Epithelial cell of prostate (primary cell): ENCODE measurements around the gene MREG.
A peak's percentile ranks its signal among the peaks of the same experiment; 100 is the strongest.
"Not testable (repeated sequence)": the region's sequence is repeated elsewhere in the genome, so short reads cannot be mapped to it uniquely, and the experiment has no call there.

Experiments
- DNase-seq: peaks from one replicate; pipeline ENCODE4 v3.0.0-alpha.2; 2011; ENCODE audit warnings: low read depth, low spot score
- H3K27ac ChIP-seq: fragments of 450-650 bp; 2 replicates; pipeline ENCODE4 v1.5.1; 2017; ENCODE audit warnings: mild to moderate bottlenecking

MREG gene

DNA sequence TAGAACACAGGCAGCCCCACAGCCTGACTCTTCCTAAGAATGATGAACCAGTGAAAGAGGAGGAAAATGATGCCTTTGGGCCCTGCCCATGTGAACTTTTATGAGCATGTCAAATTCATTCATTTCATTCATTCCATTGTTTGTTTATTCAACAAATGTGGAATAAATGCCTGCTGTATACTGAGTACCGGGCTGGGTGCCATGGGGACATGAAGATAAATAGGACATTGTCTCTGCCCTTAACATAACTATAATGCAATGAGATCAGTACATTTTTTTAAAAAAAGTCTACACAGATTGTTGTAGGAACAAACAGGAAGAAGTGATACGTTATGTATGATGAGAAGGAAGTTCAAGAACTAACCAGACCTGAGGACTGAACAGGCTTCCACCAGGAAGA lies 14.7 kb downstream of the MREG start:
- no peak overlapping the region for H3K27ac ChIP-seq
- DNase-seq, result no peak

DNA sequence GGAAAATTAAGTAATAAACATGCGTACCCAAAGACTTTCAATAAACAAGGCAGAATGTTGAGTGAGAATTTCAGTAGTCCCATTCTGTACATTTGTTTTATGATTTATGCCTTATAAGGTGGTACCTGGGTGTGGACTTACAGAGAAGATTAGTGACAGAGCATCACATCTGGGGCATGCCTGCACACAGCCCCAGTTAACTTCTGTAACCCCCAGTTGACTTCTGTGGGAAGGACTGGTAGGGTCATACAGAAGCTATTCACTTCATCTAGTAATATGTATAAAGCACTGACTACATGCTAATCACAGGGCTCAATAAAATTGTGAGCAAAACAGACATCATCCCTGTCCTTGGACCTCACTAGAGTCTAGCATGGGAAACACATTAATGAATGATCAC lies 16.1 kb downstream of the MREG start:
- no peak overlapping the region for H3K27ac ChIP-seq
- DNase-seq, result no peak

DNA sequence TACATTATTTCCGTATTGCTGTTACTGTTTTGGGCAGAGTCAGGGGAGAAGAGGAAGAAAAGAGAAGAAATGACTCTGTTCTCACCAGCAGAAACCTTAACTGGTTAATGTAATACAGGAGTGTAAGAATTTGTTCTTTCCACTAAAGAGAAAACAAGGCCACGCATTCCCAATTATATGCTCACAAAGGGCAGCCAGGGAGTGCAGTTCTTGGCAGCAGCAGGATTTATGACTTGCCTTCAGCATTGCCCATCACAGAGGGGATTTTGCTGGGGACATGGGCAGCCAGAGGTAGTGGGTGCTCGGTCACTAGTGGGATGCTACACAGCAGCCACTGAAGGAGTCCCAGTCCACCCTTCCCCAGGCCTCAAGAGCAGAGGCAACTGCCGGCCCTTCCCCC lies 18.4 kb downstream of the MREG start:
- no peak overlapping the region for H3K27ac ChIP-seq
- no peak for DNase-seq

DNA sequence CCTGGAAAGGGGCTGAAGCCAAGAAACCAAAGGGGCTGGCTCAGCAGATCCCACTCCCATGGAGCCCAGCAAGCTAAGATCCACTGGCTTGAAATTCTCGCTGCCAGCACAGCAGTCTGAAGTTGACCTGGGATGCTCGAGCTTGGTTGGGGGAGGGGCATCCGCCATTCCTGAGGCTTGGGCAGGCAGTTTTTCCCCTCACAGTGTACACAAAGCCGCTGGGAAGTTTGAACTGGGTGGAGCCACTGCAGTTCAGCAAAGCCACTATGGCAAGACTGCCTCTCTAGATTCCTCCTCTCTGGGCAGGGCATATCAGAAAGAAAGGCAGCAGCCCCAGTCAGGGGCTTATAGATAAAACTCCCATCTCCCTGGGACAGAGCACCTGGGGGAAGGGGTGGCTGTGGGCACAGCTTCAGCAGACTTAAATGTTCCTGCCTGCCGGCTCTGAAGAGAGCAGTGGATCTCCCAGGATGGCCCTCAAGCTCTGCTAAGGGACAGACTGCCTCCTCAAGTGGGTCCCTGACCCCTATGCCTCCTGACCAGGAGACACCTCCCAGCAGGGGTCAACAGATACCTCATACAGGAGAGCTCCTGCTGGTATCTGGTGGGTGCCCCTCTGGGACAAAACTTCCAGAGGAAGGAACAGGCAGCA lies 24.7 kb downstream of the MREG start:
- not testable (repeated sequence) for DNase-seq, H3K27ac ChIP-seq

DNA sequence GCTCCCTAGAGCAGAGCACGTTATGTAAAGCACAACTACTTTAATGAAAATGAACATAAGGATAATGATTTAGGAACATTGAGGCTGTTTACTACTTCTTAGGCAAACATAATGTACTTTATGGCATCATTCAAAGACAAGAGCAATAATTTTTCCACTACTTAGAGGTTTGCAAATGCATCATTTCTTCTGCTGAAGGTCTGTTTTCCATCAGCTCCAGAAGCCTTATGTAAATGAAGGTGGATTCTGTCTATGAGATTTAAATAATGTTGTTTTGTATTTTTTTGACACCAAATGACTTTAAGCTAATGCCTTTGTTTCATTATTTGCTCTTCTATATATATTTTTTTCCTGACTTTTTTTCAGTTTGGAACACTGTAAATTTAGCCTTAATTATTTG lies 28.1 kb downstream of the MREG start:
- no peak for DNase-seq
- H3K27ac ChIP-seq, result no peak overlapping the region

DNA sequence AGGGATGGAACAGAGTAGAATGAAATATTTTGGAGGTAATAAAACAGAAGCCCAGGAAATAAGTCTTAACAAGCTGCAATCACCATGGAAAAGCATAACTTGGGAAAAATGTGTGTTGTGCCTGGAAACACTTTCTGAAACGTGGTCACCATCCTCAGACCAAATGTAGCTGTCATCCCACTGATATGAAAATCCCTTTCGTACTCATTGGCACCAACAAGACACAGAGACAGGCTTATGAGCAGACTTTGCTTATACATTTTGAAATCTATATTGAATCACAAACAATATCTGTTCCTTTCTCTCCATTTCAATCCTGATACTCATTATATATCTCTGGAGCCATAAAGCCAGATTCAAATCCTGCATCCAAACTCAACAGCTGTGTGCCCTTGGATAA lies 28.7 kb downstream of the MREG start:
- H3K27ac ChIP-seq, result no peak overlapping the region
- DNase-seq, result no peak

DNA sequence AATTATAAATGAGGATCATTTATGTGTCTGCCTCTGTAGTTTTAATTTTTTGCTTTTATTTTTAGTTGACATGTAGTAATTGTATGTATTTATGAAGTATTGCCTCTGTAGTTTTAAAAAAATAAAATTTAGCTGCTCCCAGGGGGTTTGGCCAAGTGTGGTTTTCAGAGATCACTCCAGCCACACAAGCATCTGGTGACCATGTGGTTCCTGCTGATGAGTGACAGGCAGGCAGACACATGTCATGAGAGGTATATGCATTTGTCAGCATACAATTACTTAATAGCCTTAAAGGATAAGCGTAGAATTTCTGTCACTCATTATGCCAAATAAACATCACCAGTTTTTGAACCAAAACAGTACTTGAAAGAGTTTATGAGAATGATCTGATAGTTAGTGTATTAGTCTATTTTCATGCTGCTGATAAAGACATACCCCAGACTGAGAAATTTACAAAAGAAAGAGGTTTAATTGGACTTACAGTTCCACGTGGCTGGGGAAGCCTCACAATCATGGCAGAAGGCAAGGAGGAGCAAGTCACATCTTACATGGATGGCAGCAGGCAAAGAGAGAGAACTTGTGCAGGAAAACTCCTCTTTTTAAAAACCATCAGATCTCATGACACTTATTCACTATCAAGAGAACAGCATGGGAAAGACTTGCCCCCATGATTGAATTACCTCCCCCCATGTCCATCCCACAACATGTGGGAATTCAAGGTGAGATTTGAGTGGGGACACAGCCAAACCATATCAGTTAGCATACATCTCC lies 29.6 kb downstream of the MREG start:
- peak overlapping the region; percentile 93 for H3K27ac ChIP-seq

DNA sequence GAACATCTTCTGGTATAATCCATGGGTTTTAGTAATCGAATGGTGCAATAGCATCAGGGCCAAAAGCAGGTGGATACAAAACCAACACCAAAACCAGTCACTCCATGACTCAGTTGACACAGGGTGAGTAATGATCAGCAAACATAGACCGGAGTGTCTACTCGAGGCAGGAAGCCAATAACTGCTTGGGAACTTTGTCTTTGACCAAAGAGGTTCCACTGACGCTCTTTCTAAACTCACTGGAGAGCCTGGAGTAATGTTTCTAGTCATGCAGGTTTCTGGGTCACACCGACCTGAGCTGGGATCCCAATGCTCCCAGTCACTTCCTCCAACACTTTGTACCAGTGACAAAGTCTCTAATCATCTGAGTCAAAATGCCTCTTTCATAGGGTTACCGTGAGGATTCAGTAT lies 30.9 kb downstream of the MREG start:
- peak; percentile 99 for DNase-seq
- H3K27ac ChIP-seq, result peak overlapping the region; percentile 93

More for the DNA sequence above, 29.6 kb downstream of the MREG start:
- DNase-seq, result no peak

DNA sequence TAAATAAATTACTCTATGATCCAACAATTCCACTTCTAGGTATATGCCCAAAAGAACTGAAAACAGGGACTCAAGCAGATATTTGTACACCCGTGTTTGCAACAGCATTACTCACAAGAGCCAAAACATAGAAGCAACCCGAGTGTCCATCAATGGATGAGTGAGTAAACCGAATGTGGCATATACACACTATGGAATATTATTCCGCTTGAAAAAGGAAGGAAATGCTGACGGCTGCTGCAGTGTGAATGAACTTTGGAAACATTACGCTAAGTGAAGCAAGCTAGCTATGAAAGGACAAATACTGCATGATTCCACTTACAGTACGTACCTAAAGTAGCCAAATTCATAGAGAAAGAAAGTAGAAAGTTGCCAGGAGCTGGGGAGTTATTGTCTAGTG lies 32.2 kb downstream of the MREG start:
- peak overlapping the region; percentile 93 for H3K27ac ChIP-seq
- DNase-seq, result no peak

DNA sequence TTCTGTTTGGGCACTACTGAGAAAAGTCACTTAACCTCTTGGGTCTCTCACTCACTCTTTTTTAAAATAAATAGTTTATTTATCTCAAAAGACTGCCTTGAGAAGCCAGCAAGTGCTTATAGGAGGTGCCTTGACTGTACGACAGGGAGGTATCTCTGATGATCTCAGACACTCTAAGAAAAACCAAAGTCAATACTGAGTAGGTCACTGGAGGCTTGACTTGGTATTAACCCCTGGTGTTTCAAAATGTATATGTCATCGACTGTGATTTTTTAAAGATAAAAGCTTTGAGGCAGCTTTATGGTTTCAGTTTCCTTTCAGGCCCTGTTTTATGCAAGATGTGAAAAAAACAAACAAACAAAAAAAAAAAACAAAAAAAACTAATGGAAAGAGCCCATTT lies 33.7 kb downstream of the MREG start:
- no peak for DNase-seq
- H3K27ac ChIP-seq, result peak overlapping the region; percentile 93

DNA sequence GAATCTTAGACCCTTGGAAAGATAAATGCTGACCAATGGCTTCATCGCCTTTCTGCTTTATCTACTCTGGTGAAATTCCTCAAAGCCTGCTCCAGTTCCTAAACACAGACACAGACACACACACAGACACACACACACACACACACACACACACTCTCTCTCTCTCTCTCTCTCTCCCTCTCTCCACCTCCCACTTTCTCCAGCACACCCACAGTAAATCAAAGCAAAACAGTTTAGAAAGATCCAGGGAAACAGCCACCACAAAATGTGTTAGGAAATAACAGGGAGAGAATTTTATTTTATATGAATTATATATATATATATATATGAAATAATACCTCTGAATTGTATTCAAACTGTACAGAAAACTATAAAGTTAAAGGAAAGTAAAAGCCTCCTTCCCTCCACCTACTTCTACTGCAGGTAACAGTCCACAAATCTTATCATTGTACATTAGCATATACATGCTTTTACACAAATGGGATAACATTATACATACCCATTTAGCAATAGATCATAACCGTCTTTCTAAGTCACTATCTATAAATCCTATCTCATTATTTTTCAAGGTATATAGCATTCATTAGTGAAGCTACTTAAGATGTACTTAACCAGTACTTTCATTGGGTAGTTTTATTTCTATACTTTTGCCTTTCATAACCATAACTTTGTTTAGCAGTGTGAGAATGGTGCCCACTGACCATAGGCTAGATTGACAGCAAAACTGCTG lies 38.5 kb downstream of the MREG start:
- peak overlapping the region; percentile 39 for H3K27ac ChIP-seq
- DNase-seq, result no peak

DNA sequence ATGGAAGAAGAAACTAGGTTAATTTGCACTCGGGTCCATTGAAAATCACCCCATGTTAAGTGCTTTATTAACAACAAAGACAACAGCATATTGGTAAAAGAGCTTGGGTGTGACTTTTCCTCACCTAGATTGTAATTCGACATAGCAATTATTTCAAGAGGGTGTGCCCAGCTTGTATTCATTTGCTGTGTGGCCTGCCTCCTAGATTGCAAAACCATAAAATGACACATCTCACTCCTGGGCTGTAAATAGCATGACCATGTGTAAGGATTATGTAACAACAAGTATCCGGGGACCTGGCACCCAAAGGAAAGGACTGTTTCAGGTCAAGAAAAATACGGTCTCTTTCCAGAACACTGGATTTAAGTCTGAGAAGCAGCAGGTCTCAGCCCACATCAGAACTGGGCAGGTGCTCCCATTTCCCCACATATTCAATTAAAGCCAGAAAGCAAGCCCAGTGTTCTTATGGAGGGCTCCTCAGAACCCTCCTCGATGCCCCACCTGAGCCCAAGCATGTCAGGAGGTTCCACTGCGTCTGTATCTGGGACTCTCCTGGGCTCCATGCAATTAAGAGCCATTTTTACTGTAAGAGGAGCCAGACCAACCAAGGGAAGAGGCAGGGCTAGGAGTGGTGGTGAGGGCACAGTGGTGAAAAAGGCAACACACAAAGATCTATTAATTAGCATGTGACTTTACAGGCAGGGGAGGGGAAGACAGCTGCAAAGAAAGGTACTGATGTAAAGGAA lies 39.2 kb downstream of the MREG start:
- H3K27ac ChIP-seq, result peak overlapping the region; percentile 39
- DNase-seq, result peak; percentile 67

DNA sequence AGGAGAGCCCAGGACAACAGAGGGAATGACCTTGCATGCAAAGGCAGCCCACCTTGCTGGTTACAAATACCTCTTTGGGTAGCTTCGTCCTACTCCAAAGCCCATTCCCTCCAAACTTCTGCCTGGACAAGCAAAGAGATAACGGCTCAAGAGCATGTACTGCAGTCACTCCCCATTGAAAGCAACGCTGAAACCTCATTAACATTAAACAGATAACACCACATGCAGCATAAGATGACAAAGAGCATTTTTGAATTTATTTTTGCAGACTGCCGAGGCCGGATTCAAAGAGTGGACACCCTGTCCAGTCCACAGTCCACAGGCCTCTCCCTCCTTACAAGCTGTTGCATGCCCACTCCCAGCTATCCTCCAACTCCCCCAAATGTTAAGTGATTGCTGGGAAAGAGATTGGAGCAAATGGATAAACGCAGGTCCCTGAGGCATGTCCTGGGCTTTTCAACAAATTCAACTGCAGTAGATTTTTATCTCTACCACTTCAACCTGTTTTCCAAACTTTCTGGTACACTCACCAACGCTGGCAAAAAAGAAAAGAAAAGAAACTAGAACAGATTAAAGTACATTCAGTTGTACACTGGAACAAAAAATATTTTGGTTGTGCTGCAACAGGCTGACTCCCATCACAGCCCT lies 40.1 kb downstream of the MREG start:
- no peak for DNase-seq
- peak overlapping the region; percentile 39 for H3K27ac ChIP-seq

DNA sequence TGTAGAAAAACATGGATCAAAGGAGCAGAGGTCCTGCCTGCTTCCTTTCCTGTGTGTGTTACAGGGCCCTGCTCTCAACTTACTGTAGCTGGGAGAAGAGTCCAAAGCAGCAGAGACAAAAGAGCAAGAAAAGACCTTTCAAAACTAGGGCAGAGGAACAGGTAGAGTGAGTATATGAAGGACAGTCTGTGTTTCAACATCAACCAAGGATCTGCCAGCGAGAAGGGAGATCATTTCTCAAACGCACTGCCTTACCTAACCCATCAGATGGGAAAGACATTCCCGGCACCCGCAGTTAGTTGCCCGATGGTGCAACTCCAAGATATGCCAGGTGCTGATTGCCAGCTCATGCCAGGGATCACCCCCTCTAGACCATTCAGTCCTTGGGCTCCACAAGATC lies 41.7 kb downstream of the MREG start:
- DNase-seq, result no peak
- H3K27ac ChIP-seq, result no peak overlapping the region

DNA sequence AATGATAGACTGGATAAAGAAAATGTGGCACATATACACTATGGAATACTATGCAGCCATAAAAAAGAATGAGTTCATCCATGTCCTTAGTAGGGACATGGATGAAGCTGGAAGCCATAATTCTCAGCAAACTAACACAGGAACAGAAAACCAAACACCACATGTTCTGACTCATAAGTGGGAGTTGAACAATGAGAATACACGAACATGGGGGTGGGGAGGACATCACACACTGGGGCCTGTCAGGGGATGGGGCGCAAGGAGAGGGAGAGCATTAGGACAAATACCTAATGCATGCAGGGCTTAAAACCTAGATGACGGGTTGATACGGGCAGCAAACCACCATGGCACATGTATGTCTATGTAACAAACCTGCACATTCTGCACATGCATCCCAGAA lies 42.5 kb downstream of the MREG start:
- H3K27ac ChIP-seq, result peak overlapping the region; percentile 10
- DNase-seq, result not testable (repeated sequence)

DNA sequence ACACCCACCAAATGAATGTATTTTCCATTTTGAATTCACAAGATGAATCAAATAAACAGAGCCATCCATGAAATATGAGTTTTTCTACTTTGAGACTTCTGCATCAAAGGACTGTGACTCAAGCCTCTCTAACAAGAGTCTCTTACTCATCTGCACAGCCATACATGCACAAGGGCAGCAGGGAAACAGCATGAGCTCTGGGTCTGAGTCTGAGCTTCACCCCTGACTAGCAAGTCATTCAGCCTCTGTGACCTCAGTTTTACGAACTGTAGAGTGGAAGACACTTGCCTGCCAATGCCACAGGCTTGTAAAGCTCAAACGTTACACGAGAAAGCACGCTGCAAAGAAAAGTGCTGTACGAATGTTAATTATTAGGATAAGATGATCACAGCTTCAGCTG lies 42.9 kb downstream of the MREG start:
- peak overlapping the region; percentile 10 for H3K27ac ChIP-seq
- DNase-seq, result no peak

DNA sequence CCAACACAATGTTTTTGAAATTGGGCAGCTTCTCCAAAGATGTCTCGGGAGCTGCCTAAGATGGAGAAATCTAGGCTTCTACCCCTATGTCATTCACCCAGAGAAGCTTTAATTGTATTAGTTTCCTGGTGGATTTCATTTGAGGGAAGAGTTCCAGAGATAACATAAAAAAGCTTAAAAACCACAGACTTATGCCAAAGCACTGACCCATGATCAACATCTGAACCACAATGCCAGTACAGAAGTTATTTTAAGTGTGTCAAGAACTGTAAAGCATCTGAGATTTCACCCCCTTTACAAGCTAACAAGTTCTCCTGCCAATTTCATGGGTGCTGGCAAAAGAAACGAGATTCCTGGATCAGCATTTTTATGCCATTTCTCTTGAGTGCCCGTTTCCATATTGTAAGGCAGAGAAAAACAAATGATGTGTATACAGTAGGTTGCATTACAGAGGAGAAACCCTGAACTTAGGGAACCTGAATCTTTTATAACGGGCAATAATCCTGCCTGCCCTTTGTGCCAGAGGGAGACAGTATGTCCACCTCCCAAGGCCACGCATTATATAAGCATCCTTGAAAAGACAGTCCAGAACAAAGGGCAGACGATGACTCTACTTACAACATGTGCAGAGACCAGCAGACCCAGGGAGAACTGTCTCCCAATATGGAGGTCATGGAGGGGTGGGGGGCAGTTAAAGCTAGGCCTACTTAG lies 44.1 kb downstream of the MREG start:
- no peak for DNase-seq
- H3K27ac ChIP-seq, result no peak overlapping the region

DNA sequence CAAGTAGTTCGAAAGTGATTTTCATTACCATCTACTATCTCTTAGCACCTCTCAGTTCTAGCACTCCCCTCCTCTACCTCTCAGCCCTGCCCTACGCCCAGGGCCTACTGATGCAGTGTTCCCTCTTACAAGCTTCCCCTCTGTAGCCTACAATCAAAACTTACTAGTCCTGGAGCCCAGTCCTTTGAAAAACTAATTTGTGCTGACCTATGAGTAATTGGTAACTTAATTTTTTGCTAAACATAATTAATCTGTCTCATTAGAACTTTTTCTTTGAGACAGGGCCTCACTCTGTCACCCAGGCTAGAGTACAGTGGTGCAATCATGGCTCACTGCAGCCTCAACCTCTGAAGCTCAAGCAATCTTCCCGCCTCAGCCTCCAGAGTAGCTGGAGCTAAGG lies 44.9 kb downstream of the MREG start:
- no peak overlapping the region for H3K27ac ChIP-seq
- DNase-seq, result no peak

DNA sequence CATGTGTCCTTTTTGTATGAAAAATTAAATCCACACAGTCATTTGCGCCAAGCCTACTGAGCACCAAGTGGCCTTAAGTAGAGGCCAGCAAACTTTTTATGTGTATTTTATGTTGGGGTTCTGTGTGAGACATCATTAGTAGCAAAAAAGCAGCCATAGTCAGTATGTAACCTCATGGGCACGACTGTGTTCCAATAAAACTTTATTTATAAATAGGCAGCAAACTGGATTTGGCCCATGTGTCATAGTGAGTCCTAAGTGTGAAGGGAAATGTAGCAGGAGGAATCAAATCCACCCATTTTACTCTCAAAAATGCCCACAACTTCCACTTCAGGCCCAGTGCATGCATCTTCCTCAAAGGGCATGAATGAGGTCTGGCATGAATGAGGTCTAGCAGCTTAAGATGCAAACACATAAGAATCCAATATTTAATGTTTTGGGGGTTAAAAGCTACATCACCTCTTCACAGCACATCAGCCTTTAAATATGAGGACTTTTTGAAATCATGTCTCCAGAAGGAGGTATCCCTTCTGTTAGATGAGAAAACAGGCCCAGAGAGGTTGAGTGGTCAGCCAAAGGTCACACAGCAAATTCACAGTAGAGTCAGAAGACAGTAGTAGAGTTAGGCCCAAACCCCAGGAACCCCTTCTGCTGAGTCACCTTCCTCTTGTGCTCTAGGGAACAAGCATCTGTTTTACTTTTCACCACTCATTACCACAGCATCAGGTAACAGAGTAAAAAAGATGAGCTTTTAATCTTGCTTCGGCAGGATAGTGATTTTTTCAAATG lies 45.6 kb downstream of the MREG start:
- no peak overlapping the region for H3K27ac ChIP-seq
- DNase-seq, result no peak
